WTC11 (cell line): ENCODE results near the gene IVNS1ABP. TPM values are rescaled to one million over a fixed set of nuclear protein-coding genes. Genes with fewer than 3 reads are reported as not detected.

Experiments used
- ATAC-seq: fragments of 200-7000 bp; cut with Tn5 transposase; 2 replicates; pipeline ENCODE4 v1.10.0; 2021; ENCODE audit warnings: mild to moderate bottlenecking, moderate library complexity
- CTCF ChIA-PET: fragments of 300-600 bp; sonication (Branson Sonifier 250); formaldehyde crosslinking; loops from one replicate; lab custom pipeline; 2021; ENCODE audit warnings: antibody characterized with exemption; lab: Charles Lee
- POLR2A ChIA-PET: fragments of 350-600 bp; sonication (Branson Sonifier 250); formaldehyde crosslinking; loops from one replicate; lab custom pipeline; 2021; ENCODE audit warnings: antibody characterized with exemption; lab: Charles Lee
- DNase-seq: peaks from one replicate; pipeline ENCODE4 v3.0.0; 2021; ENCODE audit warnings: low spot score
- H3K27ac Mint-ChIP-seq: 2 replicates; pipeline ENCODE4 v1.8.0; 2021; ENCODE audit warnings: mixed read lengths
- H3K27me3 Mint-ChIP-seq: 2 replicates; pipeline ENCODE4 v1.8.0; 2021; ENCODE audit warnings: low read depth, mild to moderate bottlenecking, moderate library complexity, mixed read lengths
- H3K36me3 Mint-ChIP-seq: 2 replicates; pipeline ENCODE4 v1.8.0; 2021; ENCODE audit warnings: mixed read lengths
- H3K4me1 Mint-ChIP-seq: 2 replicates; pipeline ENCODE4 v1.8.0; 2022; ENCODE audit warnings: mixed read lengths
- H3K4me3 Mint-ChIP-seq: 2 replicates; pipeline ENCODE4 v1.8.0; 2021; ENCODE audit warnings: mild to moderate bottlenecking, moderate library complexity, mixed read lengths
- H3K9me3 Mint-ChIP-seq: 2 replicates; pipeline ENCODE4 v1.8.0; 2021; ENCODE audit warnings: mixed read lengths
- ARID4B ChIP-seq: sonication (generic); formaldehyde crosslinking; IDR thresholded peaks from 2 replicates; pipeline ENCODE4 v1.8.0; 2023; ENCODE audit warnings: missing genetic modification reagents, mild to moderate bottlenecking, borderline replicate concordance
- ATF6 ChIP-seq: sonication (generic); formaldehyde crosslinking; IDR thresholded peaks from 2 replicates; pipeline ENCODE4 v1.8.1; 2023; ENCODE audit warnings: mild to moderate bottlenecking, missing genetic modification reagents
- CDX4 ChIP-seq: fragments of 250-450 bp; sonication (Bioruptor Pico); IDR thresholded peaks from 2 replicates; pipeline ENCODE4 v1.9.0; 2021; ENCODE audit warnings: moderate library complexity, mild to moderate bottlenecking, inconsistent platforms, borderline replicate concordance
- ERG ChIP-seq: fragments of 250-450 bp; sonication (Bioruptor Pico); IDR thresholded peaks from 2 replicates; pipeline ENCODE4 v1.8.0; 2021; ENCODE audit warnings: mild to moderate bottlenecking
- FOXP1 ChIP-seq: sonication (generic); formaldehyde crosslinking; IDR thresholded peaks from 2 replicates; pipeline ENCODE4 v1.8.0; 2022; ENCODE audit warnings: missing genetic modification reagents, mild to moderate bottlenecking, moderate library complexity, borderline replicate concordance
- FOXP4 ChIP-seq: sonication (generic); formaldehyde crosslinking; IDR thresholded peaks from 2 replicates; pipeline ENCODE4 v1.8.0; 2022; ENCODE audit warnings: mild to moderate bottlenecking, missing genetic modification reagents
- HMGA2 ChIP-seq: fragments of 250-450 bp; sonication (Bioruptor Pico); IDR thresholded peaks from 2 replicates; pipeline ENCODE4 v1.4.0; 2021; ENCODE audit warnings: mild to moderate bottlenecking, moderate library complexity
- NFATC4 ChIP-seq: fragments of 250-450 bp; sonication (Bioruptor Pico); IDR thresholded peaks from 2 replicates; pipeline ENCODE4 v1.9.0; 2021; ENCODE audit warnings: mild to moderate bottlenecking
- NR3C1 ChIP-seq: sonication (generic); formaldehyde crosslinking; conservative IDR thresholded peaks from 2 replicates; pipeline ENCODE4 v1.8.1; 2023; ENCODE audit warnings: low read depth, mild to moderate bottlenecking, missing genetic modification reagents
- PRRX2 ChIP-seq: fragments of 250-450 bp; sonication (Bioruptor Pico); IDR thresholded peaks from 2 replicates; pipeline ENCODE4 v1.8.0; 2021; ENCODE audit warnings: mild to moderate bottlenecking
- RORB ChIP-seq: fragments of 250-450 bp; sonication (Bioruptor Pico); IDR thresholded peaks from 2 replicates; pipeline ENCODE4 v1.9.0; 2021; ENCODE audit warnings: mild to moderate bottlenecking
- TCF7 ChIP-seq: sonication (generic); formaldehyde crosslinking; IDR thresholded peaks from 2 replicates; pipeline ENCODE4 v1.8.0; 2022; ENCODE audit warnings: mild to moderate bottlenecking, low read depth, missing genetic modification reagents, moderate library complexity
- TEAD1 ChIP-seq: sonication (generic); formaldehyde crosslinking; IDR thresholded peaks from 2 replicates; pipeline ENCODE4 v1.8.0; 2022; ENCODE audit warnings: mild to moderate bottlenecking, missing genetic modification reagents
- TEAD4 ChIP-seq: sonication (generic); formaldehyde crosslinking; IDR thresholded peaks from 2 replicates; pipeline ENCODE4 v1.8.0; 2022; ENCODE audit warnings: mild to moderate bottlenecking, missing genetic modification reagents
- TP53 ChIP-seq: sonication (generic); formaldehyde crosslinking; IDR thresholded peaks from 2 replicates; pipeline ENCODE4 v1.8.1; 2023; ENCODE audit warnings: mild to moderate bottlenecking, missing genetic modification reagents
- ZNF396 ChIP-seq: fragments of 250-450 bp; sonication (Bioruptor Pico); IDR thresholded peaks from 2 replicates; pipeline ENCODE4 v1.8.0; 2021; ENCODE audit warnings: mild to moderate bottlenecking, moderate library complexity, borderline replicate concordance
- ZNF425 ChIP-seq: fragments of 250-450 bp; sonication (Bioruptor Pico); conservative IDR thresholded peaks from 2 replicates; pipeline ENCODE4 v1.9.0; 2021; ENCODE audit warnings: mild to moderate bottlenecking
- total RNA-seq: library from RNA; stranded (reverse); gene quantifications from 3 replicates; pipeline ENCODE4 v1.2.3, GENCODE V29; 2021
- TF ChIP-seq, protein P1 (sequence below): fragments of 200-600 bp; IDR thresholded peaks from 2 replicates; pipeline ENCODE4 v1.8.0; 2022; ENCODE audit warnings: antibody characterized with exemption
- TF ChIP-seq, protein P2 (sequence below): sonication (generic); formaldehyde crosslinking; IDR thresholded peaks from 2 replicates; pipeline ENCODE4 v1.8.0; 2022; ENCODE audit warnings: mild to moderate bottlenecking, missing genetic modification reagents
- TF ChIP-seq, protein P3 (sequence below): sonication (generic); formaldehyde crosslinking; IDR thresholded peaks from 2 replicates; pipeline ENCODE4 v1.8.0; 2022; ENCODE audit warnings: mild to moderate bottlenecking, missing genetic modification reagents

Gene IVNS1ABP
- total RNA-seq, 1 experiment from 2014 or later: 159 TPM

- DNase-seq: no peak
- H3K27me3 Mint-ChIP-seq: no peaks in the 10 kb centered on the region
- CTCF ChIA-PET: no interaction called here
- POLR2A ChIA-PET: no interaction called here
- TF ChIP-seq PRRX2 (CRISPR knock-in tag): no peak
- TF ChIP-seq, protein P1, sequence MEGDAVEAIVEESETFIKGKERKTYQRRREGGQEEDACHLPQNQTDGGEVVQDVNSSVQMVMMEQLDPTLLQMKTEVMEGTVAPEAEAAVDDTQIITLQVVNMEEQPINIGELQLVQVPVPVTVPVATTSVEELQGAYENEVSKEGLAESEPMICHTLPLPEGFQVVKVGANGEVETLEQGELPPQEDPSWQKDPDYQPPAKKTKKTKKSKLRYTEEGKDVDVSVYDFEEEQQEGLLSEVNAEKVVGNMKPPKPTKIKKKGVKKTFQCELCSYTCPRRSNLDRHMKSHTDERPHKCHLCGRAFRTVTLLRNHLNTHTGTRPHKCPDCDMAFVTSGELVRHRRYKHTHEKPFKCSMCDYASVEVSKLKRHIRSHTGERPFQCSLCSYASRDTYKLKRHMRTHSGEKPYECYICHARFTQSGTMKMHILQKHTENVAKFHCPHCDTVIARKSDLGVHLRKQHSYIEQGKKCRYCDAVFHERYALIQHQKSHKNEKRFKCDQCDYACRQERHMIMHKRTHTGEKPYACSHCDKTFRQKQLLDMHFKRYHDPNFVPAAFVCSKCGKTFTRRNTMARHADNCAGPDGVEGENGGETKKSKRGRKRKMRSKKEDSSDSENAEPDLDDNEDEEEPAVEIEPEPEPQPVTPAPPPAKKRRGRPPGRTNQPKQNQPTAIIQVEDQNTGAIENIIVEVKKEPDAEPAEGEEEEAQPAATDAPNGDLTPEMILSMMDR: no peak
- no peak for TF ChIP-seq RORB
- TF ChIP-seq ZNF396 (CRISPR knock-in tag): no peak
- TF ChIP-seq, all 79 proteins: peak for 0
- Mint-ChIP-seq H3K36me3 (no peaks in the 10 kb centered on the region), H3K9me3 (peaks cover 6% of the 10 kb centered on the region; the same call in 1 of the 2 replicates), H3K27ac (no peak overlapping the region), H3K4me3 (no peak overlapping the region), H3K4me1 (no peaks in the 10 kb centered on the region)
- no peak for ATAC-seq
Measured at GRCh38 chr1:185279571-185279970, 37.5 kb downstream of the IVNS1ABP start.

GRCh38 chr1:185271921-185272320 is 45.1 kb downstream of the IVNS1ABP start:
- CTCF ChIA-PET: interaction anchor here (1.2 kb wide), 1 partner anchor 409 kb away, joined by 3 read pairs; no protein-coding TSS in a partner anchor
- Mint-ChIP-seq H3K4me1 (no peaks in the 10 kb centered on the region), H3K27ac (no peak overlapping the region), H3K36me3 (no peaks in the 10 kb centered on the region), H3K9me3 (no peaks in the 10 kb centered on the region), H3K4me3 (no peak overlapping the region), H3K27me3 (no peaks in the 10 kb centered on the region)
- POLR2A ChIA-PET: no interaction called here
- DNase-seq: no peak
- no peak for ATAC-seq
- TF ChIP-seq TEAD4 (CRISPR knock-in tag) (no peak), NFATC4 (no peak), TCF7 (CRISPR knock-in tag) (no peak), TP53 (CRISPR knock-in tag) (no peak), TEAD1 (CRISPR knock-in tag) (no peak), ERG (CRISPR knock-in tag) (no peak), HMGA2 (no peak), ZNF425 (no peak), FOXP1 (CRISPR knock-in tag) (no peak), NR3C1 (CRISPR knock-in tag) (no peak), FOXP4 (CRISPR knock-in tag) (no peak), ATF6 (CRISPR knock-in tag) (no peak), ARID4B (CRISPR knock-in tag) (no peak), CDX4 (no peak)
- TF ChIP-seq, protein P2, sequence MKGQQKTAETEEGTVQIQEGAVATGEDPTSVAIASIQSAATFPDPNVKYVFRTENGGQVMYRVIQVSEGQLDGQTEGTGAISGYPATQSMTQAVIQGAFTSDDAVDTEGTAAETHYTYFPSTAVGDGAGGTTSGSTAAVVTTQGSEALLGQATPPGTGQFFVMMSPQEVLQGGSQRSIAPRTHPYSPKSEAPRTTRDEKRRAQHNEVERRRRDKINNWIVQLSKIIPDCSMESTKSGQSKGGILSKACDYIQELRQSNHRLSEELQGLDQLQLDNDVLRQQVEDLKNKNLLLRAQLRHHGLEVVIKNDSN (CRISPR knock-in tag): no peak
- TF ChIP-seq, protein P3, sequence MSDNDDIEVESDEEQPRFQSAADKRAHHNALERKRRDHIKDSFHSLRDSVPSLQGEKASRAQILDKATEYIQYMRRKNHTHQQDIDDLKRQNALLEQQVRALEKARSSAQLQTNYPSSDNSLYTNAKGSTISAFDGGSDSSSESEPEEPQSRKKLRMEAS: no peak
